ENCODE data around the gene SYNGAP1.

SYNGAP1 gene

DNA sequence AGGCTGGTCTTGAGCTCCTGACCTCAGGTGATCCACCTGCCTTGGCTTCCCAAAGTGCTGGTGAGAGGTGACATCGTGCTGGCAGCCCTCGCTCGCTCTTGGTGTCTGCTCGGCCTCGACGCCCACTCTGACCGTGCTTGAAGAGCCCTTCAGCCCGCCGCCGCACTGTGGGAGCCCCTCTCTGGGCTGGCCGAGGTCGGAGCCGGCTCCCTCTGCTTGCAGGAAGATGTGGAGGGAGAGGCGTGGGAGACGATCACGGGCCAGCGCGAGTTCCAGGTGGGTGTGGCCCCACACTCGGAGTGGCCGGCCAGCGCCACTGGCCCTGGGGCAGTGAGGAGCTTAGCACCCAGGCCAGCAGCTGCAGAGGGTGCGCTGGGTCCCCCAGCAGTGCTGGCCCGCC, 82.6 kb downstream of the SYNGAP1 start:
- H3K27ac ChIP-seq: no peak overlapping the region
- TF ChIP-seq, protein P1, sequence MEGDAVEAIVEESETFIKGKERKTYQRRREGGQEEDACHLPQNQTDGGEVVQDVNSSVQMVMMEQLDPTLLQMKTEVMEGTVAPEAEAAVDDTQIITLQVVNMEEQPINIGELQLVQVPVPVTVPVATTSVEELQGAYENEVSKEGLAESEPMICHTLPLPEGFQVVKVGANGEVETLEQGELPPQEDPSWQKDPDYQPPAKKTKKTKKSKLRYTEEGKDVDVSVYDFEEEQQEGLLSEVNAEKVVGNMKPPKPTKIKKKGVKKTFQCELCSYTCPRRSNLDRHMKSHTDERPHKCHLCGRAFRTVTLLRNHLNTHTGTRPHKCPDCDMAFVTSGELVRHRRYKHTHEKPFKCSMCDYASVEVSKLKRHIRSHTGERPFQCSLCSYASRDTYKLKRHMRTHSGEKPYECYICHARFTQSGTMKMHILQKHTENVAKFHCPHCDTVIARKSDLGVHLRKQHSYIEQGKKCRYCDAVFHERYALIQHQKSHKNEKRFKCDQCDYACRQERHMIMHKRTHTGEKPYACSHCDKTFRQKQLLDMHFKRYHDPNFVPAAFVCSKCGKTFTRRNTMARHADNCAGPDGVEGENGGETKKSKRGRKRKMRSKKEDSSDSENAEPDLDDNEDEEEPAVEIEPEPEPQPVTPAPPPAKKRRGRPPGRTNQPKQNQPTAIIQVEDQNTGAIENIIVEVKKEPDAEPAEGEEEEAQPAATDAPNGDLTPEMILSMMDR (conservative IDR thresholded peaks at IDR 0.05): no peak
- no peak for TF ChIP-seq ZFX (IDR thresholded peaks at IDR 0.05)

- no peak overlapping the region for H3K27ac ChIP-seq
- TF ChIP-seq ZFX (IDR thresholded peaks at IDR 0.05): no peak
- TF ChIP-seq, protein P1 (conservative IDR thresholded peaks at IDR 0.05): no peak
Measured at GRCh38 chr6:33504486-33504885, 84.6 kb downstream of the SYNGAP1 start.

Measured in C4-2B (cell line).